ENCODE results near the gene ADRB2. TPM values are rescaled to one million over a fixed set of nuclear protein-coding genes. Genes with fewer than 3 reads are reported as not detected.

ADRB2 gene
- total RNA-seq, 1 donor from 2014 or later, result 0.74 TPM

Other genes with a start within 250 kb of the ADRB2 start
- 0.49 TPM for gene HTR4, start 172.1 kb upstream of the ADRB2 start, total RNA-seq
- gene SH3TC2, start 236.5 kb downstream of the ADRB2 start, total RNA-seq, result 0.49 TPM